Posterior vena cava (tissue), 2 donors: ENCODE results near the gene SLC52A1. TPM values are rescaled to one million over a fixed set of nuclear protein-coding genes. Genes with fewer than 3 reads are reported as not detected.
"Not testable (repeated sequence)": the region's sequence is repeated elsewhere in the genome, so short reads cannot be mapped to it uniquely, and the experiment has no call there.

Source experiments
- DNase-seq: peaks from one replicate; pipeline ENCODE4 v3.0.0-alpha.2; 2020; ENCODE audit warnings: low spot score
- intact Hi-C, 2 donors: fragments of 100-400 bp; cut with DNase I; formaldehyde crosslinking; loops; one replicate each; pipeline versions ENCODE4 v1.14.1 to v1.14.2; 2022 to 2023
- total RNA-seq, 2 donors: library from RNA; stranded (reverse); fragmentation: NEBNext Ultra II Directional; extraction: Animal tissue kit (Norgen Biotek cat#: 25700); gene quantifications; one replicate each; pipeline ENCODE4 v1.2.1, GENCODE V29; 2021
- donor health status: DM: yes; HTN: yes; CAD: no.
- donor health status: DM: yes; HTN: yes; CAD: no.

Gene SLC52A1
- total RNA-seq, 2 donors from 2014 or later: 0.14 TPM; not detected in 1

- no peak for DNase-seq
- intact Hi-C loops: no loop called here
Observed at GRCh38 chr17:5033352-5034015, 1.7 kb downstream of the SLC52A1 start.

GRCh38 chr17:5032865-5033264 is 2.4 kb downstream of the SLC52A1 start:
- no peak for DNase-seq
- intact Hi-C loops: no loop called here

GRCh38 chr17:5031365-5032082 is 3.7 kb downstream of the SLC52A1 start:
- intact Hi-C loops: no loop called here
- DNase-seq: peak; percentile 93

GRCh38 chr17:5030168-5030567 is 5.1 kb downstream of the SLC52A1 start:
- DNase-seq, intact Hi-C loops: not testable (repeated sequence)

GRCh38 chr17:5027916-5028315 is 7.3 kb downstream of the SLC52A1 start:
- DNase-seq: no peak
- intact Hi-C loops: no loop called here

- intact Hi-C loops: no loop called here
- DNase-seq: no peak
Observed at GRCh38 chr17:5027299-5027698, 7.9 kb downstream of the SLC52A1 start.

GRCh38 chr17:5024604-5025003 is 10.6 kb downstream of the SLC52A1 start:
- intact Hi-C loops: no loop called here
- no peak for DNase-seq

GRCh38 chr17:5023588-5024147 is 11.6 kb downstream of the SLC52A1 start:
- no peak for DNase-seq
- intact Hi-C loops: no loop called here

- DNase-seq: no peak
- intact Hi-C loops: no loop called here
Observed at GRCh38 chr17:5022171-5022711, 13.0 kb downstream of the SLC52A1 start.

- intact Hi-C loops: no loop called here
- no peak for DNase-seq
Observed at GRCh38 chr17:5020502-5021023, 14.7 kb downstream of the SLC52A1 start.

GRCh38 chr17:5019475-5019956 is 15.7 kb downstream of the SLC52A1 start:
- intact Hi-C loops: no loop called here
- no peak for DNase-seq

- no peak for DNase-seq
- intact Hi-C loops: no loop called here
Observed at GRCh38 chr17:5014357-5014756, 20.9 kb downstream of the SLC52A1 start.

- intact Hi-C loops: no loop called here
- DNase-seq: no peak
Observed at GRCh38 chr17:5011928-5012327, 23.3 kb downstream of the SLC52A1 start.

GRCh38 chr17:5003214-5003867 is 31.9 kb downstream of the SLC52A1 start:
- DNase-seq: peak; percentile 67
- intact Hi-C loops: no loop called here

- no peak for DNase-seq
- intact Hi-C loops: no loop called here
Observed at GRCh38 chr17:5002121-5002788, 33.0 kb downstream of the SLC52A1 start.

- intact Hi-C loops: no loop called here
Observed at GRCh38 chr17:5000237-5000639, 35.0 kb downstream of the SLC52A1 start.

GRCh38 chr17:4999430-5000093 is 35.7 kb downstream of the SLC52A1 start:
- intact Hi-C loops: no loop called here

More at GRCh38 chr17:5000237-5000639, 35.0 kb downstream of the SLC52A1 start:
- peak; percentile 90 for DNase-seq

GRCh38 chr17:4998732-4999429 is 36.3 kb downstream of the SLC52A1 start:
- intact Hi-C loops: no loop called here
- DNase-seq: peak; percentile 76

More at GRCh38 chr17:4999430-5000093, 35.7 kb downstream of the SLC52A1 start:
- DNase-seq: peak; percentile 79
